ENCODE results near the gene H1-8. TPM values are rescaled to one million over a fixed set of nuclear protein-coding genes. Genes with fewer than 3 reads are reported as not detected.

Gene H1-8
- total RNA-seq: not detected in 2 replicates

DNA sequence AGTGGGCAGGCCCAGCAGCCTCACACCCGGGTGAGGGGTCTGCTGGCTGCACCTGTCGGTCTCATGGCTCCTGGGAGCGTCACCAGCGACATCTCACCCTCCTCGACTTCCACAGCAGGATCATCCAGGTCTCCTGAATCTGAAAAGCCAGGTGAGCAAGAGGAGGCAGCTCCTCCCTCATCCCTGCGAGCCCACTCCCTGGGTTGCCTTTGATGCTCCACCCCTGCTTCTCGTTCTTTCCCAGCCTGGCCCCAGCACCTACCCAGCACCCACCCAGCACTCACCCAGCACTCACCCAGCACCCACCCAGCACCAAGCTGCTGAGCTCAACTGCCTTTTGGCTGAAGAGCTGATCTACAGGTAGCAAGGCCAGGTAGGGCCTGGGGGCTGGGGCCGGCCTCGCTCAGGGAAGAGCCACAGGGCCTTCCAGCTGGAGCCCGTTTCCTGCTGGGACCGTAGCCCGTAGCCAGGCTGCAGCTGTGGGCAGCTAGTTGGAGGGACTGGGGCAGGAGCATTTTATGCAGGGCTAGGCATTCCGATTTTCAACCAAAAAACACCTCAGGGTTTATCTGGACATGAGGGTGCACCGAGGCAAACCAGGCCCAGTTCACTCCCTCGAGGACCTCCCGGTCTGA is at the start of gene H1-8:
Gene H1-8, plus strand, starts transcription at position 20 of the 635 bp plus-strand sequence. Its CDS starts 44 bp downstream, at position 64.

GRCh38 chr3:129528589-129529100 is 14.3 kb upstream of the H1-8 start, which contains the start of gene RHO:
TSS of gene RHO (plus strand) at chr3:129528639. CDS start at chr3:129528734, 95 bp downstream.

Other genes with a start within 250 kb of the H1-8 start
- 0.07 TPM in 1 of 2 replicates, not detected in the other for gene EFCAB12, start 114.5 kb upstream of the H1-8 start, total RNA-seq
- gene MBD4, start 103.2 kb upstream of the H1-8 start, total RNA-seq: 19.7 and 20.0 TPM in 2 replicates
- gene IFT122, start 103.0 kb upstream of the H1-8 start, total RNA-seq: 5.9 and 9.5 TPM in 2 replicates
- gene RHO, start 14.5 kb upstream of the H1-8 start, total RNA-seq: not detected in 2 replicates
- gene PLXND1, start 63.5 kb downstream of the H1-8 start, total RNA-seq: 2.3 and 3.3 TPM in 2 replicates